ENCODE measurements around the gene TYW3.
"Not testable (repeated sequence)": the region's sequence is repeated elsewhere in the genome, so short reads cannot be mapped to it uniquely, and the experiment has no call there.

The TYW3 gene

DNA sequence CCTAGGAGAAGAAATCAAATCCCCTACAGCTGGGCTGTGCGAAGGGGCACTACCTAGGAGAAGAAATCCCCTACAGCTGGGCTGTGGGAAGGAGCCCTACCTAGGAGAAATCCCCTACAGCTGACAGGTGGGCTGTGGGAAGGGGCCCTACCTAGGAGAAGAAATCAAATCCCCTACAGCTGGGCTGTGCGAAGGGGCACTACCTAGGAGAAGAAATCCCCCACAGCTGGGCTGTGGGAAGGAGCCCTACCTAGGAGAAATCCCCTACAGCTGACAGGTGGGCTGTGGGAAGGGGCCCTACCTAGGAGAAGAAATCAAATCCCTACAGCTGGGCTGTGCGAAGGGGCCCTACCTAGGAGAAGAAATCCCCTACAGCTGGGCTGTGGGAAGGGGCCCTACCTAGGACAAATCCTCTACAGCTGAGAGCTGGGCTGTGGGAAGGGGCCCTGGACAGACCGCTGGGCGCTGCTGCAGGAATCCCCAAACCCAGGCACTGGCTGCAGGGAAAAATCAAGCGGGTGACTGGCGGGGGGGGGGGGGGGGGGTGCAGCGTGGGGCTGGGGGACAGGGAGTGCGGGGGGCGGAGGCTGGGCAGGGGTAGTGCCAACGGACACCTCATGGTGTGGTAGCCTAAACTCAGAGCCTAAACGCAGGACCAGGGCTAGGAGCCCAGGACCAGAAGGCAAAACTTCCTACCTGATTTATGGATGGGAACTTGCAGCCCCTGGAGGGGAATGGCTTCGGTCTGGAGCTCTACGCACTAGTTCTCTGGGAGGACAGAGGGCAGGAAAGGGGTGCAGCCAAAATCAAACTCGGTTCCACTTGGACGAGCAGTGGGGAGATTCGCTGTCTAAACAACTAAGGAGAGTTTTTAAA, 643 bp upstream of the TYW3 start:
- DNase-seq: not testable (repeated sequence)

DNA sequence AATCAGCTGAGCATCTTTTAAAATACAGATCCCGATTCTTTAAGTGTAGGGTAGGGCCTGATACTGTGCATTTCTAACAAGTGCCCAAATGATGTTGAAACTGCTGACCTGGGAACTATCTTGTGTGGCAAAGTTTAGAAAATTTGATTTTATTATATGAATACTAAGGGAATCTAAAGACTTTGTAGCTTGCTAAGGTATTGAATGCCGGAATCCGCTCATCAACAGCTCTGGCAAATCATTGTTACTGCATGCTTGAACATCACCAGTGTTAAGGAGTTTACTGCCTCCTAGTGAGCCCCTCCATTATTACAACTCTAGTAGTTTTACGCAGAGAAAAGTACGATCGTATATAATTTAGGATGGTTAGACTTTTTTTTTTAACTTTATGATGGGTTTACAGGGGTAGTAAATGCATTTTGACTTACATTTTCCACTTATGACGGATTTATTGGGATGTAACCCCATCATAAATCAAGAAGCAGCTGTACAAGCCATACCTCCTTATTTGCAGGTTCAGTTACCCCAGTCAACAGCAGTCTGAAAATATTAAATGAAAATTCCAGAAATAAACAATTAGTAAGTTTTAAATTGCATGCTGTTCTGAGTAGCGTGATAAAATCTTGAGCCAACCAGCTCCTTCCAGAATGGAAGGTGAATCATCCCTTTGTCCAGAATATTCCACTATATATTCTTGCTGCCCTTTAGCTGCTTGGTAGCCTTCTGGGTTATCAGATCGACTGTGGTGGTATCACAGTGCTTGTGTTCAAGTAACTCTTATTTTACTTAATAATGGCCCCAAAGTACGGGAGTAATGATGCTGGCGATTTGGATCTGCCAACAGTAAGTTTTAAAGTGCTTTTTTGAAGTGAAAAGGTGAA, 892 bp downstream of the TYW3 start:
- peak; percentile 94 for DNase-seq

DNA sequence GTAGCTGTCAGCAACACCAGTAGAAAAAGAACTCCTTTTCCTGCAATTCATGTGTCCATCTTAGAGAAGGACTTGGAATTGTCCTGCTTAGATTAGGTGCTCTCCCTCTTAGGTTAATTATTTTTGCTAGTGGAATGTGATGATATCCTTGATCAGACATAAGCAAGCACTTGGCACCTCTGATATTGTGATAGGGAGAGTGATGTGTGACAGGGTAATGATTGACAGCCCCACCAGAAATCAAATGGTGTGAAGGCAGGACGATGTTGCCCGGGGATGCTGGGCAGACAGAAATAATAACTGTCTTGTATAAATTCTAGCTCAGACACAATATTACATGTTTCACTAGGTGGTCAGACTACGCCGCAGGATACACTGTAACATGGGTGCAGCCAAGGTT, 4.4 kb downstream of the TYW3 start:
- no peak for DNase-seq

DNA sequence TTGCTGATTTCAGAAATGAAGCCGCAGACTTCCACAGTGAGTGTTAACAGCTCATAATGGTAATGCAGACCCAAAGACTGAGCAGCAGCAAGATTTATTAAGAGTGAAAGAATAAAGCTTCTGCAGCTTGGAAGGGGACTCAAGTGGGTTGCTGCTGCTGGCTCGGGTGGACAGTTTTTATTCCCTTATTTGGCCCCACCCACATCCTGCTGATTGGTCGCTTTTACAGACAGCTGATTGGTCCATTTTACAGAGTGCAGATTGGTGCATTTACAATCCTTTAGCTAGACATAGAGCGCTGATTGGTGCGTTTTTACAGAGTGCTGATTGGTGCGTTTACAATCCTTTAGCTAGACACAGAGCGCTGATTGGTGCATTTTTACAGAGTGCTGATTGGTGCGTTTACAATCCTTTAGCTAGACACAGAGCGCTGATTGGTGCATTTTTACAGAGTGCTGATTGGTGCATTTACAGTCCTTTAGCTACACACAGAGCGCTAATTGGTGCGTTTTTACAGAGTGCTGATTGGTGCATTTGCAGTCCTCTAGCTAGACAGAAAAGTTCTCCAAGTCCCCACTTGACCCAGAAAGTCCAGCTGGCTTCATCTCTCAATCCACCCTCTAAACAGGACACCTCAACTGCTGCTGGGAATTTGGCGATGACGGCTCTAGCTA, 7.5 kb downstream of the TYW3 start:
- DNase-seq: not testable (repeated sequence)

DNA sequence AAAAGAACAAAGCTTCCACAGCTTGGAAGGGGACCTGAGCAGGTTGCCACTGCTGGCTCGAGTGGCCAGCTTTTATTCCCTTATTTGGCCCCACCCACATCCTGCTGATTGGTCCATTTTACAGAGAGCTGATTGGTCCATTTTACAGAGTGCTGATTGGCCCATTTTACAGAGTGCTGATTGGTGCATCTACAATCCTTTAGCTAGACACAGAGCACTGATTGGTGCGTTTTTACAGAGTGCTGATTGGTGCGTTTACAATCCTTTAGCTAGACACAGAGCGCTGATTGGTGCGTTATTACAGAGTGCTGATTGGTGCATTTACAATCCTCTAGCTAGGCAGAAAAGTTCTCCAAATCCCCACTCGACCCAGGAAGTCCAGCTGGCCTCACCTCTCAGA, 12.3 kb downstream of the TYW3 start:
- DNase-seq: not testable (repeated sequence)

DNA sequence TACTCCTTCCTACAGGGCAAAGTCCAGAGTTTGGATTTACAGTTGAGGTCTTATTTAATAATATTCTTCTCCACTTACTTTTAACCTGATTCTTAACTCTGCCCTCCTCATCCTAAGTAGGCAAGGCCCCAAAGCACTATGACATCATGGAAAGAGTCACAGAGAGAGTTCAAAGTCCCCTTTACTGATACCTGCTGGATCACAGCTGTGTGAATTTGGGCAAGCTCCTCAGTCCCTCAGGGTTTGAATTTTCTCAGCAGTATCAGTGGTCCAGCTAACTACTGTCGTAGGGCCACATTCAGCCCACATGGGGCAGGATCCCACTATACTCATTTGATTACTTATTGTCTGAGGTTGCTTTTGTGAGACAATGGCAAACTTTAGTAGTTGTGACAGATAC, 16.0 kb downstream of the TYW3 start:
- DNase-seq: no peak

DNA sequence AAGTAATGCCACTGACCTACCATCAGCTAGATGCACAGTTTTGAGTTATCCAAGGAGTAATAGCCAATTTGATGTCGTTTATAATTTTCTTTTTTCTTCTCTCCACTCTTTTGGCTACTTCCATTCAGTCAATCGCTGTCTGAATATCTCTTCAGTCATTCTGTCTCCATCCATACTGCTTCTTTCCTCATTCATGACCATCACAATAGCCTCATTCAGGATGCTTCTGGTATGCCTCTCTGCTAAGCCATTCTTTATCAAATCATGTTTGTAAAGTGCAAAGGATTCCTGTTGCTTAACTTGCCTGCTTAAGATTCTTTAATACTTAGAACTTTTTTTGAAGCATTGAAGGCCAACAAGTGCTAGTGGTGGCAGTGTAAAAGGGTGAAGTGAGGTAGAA, 20.2 kb downstream of the TYW3 start:
- no peak for DNase-seq

DNA sequence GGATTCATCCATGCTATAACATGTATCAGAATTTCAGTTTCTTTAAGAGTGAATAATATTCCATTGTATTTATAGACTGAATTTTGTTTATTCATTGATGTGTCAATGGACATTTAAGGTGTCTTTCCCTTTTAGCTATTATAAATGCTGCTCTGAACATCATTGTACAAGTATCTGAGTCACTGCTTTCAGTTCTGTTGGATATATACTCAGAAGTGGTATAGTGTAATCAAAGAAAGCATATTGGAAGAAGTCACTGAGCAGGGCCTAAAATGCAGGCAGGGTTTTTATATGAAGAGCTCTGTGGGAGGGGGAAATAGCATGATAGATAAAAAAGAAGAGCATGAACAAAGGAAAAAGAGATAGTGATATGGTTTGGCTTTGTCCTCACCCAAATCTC, 22.5 kb downstream of the TYW3 start:
- no peak for DNase-seq

DNA sequence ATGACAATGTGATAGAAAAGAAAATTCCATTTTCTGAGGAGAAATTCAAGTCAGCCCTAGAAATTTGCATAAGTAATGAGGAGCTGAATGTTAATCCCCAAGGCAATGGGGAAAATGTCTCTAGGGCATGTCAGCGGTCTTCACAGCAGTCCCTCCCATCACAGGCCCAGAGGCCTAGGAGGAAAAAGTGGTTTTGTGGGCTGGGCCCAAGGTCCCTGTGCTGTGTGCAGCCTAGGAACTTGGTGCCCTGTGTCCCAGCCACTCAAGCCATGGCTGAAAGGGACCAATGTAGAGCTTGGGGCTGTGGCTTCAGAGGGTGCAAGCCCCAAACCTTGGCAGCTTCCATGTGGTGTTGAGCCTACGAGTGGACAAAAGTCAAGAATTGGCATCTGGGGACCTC, 23.7 kb downstream of the TYW3 start:
- DNase-seq: not testable (repeated sequence)

DNA sequence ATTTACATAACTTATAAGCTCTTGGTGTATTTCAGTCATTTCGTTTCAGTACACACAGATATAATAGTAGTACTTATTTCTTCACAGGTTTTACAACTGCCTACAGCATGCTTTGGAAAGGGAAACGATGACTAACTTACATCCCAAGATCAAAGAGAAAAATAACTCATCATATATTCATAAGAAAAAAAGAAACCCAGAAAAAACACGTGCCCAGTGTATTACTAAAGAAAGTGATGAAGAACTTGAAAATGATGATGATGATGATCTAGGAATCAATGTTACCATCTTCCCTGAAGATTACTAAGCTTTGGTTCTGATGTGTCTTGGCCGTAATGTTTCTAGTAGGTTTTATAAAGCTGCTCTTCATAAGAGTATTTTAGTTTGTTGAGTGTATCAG, 30.9 kb downstream of the TYW3 start:
- DNase-seq: no peak

DNA sequence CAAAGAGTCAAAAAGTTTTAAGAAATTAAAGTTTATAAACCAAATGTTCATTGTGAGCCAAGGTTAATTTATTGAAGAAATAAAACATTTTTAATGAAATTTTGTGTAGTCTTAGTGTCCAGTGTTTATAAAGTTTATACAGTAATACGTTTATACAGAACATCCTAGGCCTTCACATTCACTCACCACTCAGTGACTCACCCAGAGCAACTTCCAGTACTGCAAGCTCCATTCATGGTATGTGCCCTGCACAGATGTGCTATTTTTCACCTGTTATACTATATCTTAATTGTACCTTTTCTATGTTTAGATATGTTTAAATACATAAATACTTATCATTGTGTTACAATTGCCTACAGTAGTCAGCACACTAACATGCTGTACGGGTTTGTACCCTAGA, 33.6 kb downstream of the TYW3 start:
- no peak for DNase-seq

DNA sequence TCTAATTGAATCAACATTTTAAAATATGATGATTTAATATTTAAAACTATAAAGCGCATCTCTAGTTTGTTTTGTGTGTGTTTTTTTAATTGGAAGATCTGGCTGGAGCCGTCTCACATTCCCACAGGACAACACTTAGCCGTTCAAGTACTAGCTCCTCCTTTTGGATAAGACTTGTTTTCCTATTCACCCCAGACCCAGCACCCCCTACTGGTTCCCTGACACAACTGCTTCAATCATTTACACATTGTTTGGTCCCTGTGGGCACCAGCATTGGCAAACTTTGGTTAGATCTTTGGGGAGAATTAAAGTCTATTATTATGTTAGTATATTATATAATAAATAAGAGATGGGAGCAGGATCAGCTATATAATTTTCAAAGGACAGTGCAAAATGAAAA, 34.5 kb downstream of the TYW3 start:
- DNase-seq: peak; percentile 52

DNA sequence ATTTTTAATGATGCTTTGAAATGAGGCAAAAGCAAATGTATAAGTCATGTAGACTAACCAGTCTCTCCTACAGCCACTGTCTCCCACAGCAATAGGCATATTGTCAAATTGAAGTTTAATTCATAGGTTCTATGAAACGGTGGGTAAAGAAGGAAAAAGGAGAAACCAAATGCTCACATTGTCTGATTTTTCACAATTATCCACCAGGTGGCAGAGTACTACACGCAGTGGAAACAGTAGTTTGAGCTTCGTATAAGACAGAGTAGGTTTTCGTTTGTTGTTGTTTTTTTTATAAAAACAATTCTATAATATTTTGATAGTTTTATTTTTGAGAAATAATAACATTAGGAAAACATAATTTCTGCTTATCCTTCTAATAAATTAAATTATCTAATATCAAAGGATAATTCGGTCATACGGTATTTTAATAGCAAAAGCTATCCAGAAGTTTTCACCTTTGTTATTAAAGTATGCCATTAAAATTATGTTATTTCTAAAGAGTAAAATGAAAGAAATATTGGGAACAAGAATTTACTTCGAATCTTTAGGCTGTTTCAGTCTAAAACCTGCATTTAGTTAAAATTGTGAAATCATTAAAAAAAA, 39.1 kb downstream of the TYW3 start:
- peak; percentile 71 for DNase-seq

DNA sequence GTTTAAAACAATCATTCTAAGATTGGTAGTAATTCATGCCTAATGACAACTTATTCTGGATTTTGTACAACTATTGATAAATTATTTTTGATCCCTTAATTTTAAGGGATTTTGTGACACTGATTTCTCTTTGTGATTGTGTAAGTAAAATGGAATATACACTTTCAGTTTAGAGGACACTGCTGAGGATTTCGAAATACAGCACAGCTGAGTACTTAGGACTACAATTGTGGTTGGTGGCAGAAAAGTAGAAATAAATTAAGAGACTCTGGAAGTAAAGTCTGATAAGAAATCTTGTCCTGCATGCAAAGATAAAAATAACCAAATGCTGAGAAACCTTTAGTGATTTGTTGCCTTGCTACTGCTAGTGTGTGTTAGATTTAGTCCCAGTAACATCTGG, 40.0 kb downstream of the TYW3 start:
- peak; percentile 16 for DNase-seq

DNA sequence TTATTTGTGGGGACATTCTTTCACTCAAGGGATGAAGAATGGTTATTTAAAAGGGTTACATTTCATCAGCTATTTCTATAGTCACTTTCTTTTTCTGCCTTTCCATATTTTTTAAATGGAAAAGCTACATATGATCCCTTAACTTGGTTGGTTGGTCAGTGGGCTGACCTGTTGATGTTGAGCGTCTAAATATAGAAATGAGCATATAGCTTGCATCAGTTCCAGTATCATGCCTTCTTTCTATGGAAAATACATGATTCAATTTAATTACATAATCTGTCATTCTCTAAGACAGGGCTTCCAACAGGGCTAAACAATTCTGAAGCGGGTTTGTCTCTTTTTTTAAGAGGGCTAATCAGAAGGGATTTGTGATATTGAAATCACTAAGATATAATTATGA, 40.6 kb downstream of the TYW3 start:
- DNase-seq: no peak

DNA sequence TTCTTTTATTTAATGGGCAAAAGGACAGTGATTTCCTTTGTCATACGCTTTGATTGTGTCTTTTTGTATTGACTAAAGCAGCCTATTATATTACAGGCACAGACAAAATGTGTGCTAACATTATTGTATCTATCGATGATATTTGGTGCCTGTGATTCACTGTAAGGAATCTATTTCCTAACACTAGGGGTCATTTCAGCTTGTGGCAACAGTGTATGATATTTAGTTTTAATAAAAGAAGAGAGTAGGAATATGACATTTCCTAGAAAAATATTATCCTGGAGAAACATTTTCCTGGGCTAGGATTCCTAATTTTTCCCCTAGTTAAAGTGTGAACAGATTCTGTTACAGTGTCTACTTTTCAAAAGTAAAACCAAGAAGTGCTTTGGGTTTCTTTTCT, 42.8 kb downstream of the TYW3 start:
- no peak for DNase-seq

DNA sequence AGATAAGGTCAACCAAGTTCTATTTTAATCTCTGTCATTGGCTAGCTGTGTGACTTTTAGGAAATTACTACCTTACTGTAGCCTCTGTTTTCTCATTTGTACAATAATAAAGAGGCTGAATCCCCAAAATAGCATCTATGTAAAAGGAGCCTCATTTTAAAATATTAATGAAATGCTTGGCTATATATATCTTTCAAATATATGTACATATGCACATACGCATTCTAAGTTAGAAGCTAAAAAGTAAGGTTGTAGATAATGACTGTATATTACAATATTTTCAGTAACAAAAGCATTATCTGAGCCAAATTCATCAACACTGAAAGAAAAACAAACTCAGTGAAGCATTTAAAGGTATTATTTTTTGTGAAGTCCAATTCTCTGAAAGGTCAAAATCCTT, 44.6 kb downstream of the TYW3 start:
- no peak for DNase-seq

DNA sequence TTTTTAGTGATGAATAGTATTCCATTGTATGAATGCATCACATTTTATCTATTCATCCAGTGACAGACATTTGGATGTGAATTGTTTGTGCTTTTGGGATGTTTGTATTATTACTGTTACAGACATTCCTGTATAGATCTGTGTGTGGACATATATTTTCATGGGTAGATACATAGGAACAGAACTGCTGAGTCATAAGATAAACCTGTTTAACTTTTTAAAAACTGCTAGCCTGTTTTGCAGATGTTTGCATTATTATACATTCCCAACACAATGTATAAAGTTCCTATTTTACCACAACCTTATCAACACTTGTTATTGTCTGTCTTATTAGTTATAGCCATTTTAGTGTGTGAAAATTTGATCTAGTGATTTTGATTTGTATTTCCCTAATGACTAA, 46.8 kb downstream of the TYW3 start:
- no peak for DNase-seq

DNA sequence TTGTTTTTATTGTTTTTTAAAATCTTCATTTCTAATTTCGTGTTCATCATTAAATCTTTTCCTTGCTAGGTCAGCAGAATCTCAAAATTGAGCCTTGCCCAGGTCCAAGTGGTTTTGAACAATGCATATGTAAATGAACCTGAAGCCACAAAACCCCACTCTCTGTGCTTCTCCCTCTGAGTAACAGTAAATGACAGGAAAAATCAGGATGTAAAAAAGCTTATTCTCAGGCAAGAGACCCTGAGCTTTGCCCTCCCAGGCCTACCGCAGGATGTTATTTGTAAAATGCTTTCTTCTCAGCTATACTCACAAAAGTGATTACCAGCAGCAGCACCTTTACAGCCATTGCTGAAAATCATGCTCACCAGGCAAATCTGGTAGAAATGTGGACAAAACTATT, 47.6 kb downstream of the TYW3 start:
- no peak for DNase-seq

DNA sequence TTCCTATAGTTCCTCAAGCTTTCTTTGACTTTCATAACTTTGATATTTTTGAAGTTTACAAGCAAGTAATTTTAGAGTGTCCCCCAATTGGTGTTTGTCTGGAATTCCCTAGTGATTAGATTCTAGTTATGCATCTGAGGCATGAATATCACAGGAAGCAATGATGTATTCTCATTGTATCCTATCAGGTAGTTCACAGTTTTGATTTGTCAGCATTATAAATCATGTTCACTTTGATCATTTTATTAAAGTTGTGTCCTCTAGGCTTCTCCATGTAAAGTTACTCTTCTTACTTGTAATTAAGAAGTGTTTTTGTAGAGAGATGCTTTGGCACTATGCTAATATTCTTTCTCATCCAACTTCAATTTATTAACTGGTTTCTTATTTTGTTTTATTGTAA, 53.0 kb downstream of the TYW3 start:
- DNase-seq: no peak

DNA sequence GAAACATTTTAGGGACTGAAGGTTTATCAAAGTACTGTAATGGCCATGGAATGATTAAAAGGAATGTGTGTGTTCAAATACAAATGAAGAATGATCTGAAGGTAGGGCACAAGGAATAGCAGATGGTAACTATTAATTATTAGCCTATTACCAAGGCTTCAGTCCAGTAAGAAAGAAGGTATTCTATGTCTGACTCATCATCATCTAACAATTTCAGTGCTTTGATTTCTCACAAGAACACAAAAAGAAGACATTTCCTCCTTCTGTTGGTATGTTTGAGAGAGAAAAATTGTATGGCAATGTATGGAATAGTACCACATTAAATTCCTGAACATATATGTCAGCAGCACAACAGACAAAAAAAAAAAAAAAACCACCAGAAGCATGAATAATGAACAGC, 57.5 kb downstream of the TYW3 start:
- no peak for DNase-seq

DNA sequence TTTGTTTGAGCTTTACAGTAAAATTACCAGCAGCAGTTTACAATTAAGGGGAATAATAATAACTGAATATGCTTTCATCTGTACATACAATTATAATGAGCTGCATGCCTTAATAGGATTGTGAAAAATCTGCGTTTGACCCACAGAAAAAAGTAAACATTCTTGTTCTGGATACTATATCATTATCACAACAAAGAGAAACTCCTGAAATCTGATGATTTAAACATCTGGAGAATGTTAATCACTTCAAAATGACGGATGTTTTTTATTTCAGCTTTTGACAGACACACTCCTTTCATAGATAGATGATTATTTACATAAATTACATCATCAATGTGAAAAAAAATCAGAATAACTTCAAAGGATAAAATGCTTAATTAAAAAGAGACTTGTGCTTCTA, 58.5 kb downstream of the TYW3 start:
- DNase-seq: no peak

DNA sequence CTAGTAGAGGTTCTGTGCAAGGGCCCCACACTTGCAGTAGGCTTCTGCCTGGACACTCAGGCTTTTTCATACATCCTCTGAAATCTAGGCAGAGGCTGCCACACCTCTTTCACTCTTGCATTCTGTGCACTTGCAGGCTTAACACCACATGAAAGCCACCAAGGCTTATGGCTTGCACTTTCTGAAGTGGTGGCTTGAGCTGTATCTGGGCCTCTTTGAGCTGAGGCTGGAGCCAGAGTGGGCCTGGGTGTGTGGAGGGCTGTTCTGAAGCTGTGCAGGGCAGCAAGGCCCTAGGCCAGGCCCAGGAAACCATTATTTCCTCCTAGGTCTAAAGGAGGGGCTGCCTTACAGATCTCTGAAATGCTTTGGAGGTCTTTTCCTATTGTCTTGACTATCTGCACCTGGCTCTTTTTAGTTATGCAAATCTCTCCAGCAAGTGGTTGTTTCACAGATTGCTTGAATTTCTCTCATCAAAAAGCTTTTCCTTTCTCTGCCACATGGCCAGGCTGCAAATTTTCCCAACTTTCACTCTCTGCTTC, 66.2 kb downstream of the TYW3 start:
- DNase-seq: no peak

All from hematopoietic multipotent progenitor cell treated with erythropoietin and hydrocortisone succinate and interleukin-3 and kit ligand, for 6 days (in vitro differentiated cells).